Spinal cord (tissue), 10 donors: ENCODE data around the gene FSD1. TPM values are rescaled to one million over a fixed set of nuclear protein-coding genes. Genes with fewer than 3 reads are reported as not detected.

ENCODE experiments used
- DNase-seq, 6 donors: peaks; one replicate each; pipeline versions ENCODE4 v3.0.0 to v3.0.0-alpha.2; 2013 to 2015; ENCODE audit warnings: low spot score in 6 of 6, low read depth in 4 of 6
- H3K27ac ChIP-seq: one replicate; pipeline ENCODE4 v1.5.1; 2013; ENCODE audit warnings: low read depth, low read length, control low read depth
- H3K27me3 ChIP-seq: one replicate; pipeline ENCODE4 v1.6.1; 2013; ENCODE audit warnings: low read length; ENCODE audit not compliant: control insufficient read depth, insufficient read depth
- H3K36me3 ChIP-seq: one replicate; pipeline ENCODE4 v1.6.1; 2013; ENCODE audit warnings: low read length; ENCODE audit not compliant: control insufficient read depth, insufficient read depth
- H3K4me1 ChIP-seq: one replicate; pipeline ENCODE4 v1.6.1; 2013; ENCODE audit warnings: low read length; ENCODE audit not compliant: control insufficient read depth, insufficient read depth
- H3K4me3 ChIP-seq: one replicate; pipeline ENCODE4 v1.5.1; 2013; ENCODE audit warnings: low read depth, low read length, control low read depth
- H3K9me3 ChIP-seq: one replicate; pipeline ENCODE4 v1.6.1; 2013; ENCODE audit warnings: low read length; ENCODE audit not compliant: control insufficient read depth, insufficient read depth
- WGBS: methylation state at CpG from one replicate; pipeline ENCODE4 v1.1.5; 2013; ENCODE audit warnings: missing lambda C conversion rate; ENCODE audit not compliant: insufficient coverage; 5-methylcytosine and 5-hydroxymethylcytosine counted together
- polyA plus RNA-seq, 2 donors: library from polyadenylated mRNA; unstranded; fragments of 120-200 nt; gene quantifications; one replicate each; pipeline ENCODE4 v1.2.1, GENCODE V29; 2013; ENCODE audit not compliant: insufficient read length in 2 of 2
- total RNA-seq, 2 donors: library from RNA; depleted of rRNA in 1 of 2; stranded (reverse); fragments of 120-200 nt in 1 of 2; fragments of >200 nt in 1 of 2; gene quantifications; one replicate each; pipeline versions ENCODE4 v1.2.3 to v1.2.4, GENCODE V29; 2013 to 2014
- donor health status: healthy.

FSD1 gene
- total and polyA plus RNA-seq, 4 donors, result 15.9 to 118 (median 70.8) TPM

DNA sequence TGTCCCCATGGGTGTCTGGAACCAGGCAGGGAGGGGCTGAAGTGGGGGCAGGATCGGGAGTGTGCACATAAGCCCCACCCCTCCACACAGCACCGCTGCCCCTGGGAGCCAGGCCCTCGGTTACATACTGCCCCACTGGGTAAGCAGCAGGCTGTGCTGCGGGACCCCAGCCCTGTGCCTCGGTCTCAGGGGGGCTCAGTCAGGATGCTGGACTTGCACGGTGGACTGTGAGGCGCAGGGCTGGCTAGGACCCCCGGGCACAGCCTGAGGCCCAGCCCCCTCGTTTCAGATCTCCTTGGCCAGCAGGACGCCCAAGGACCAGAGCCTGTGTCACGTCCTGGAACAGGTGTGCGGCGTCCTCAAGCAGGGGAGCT, 55.2 kb downstream of the FSD1 start:
- no peaks in the 10 kb centered on the region for H3K9me3 ChIP-seq
- H3K27ac ChIP-seq, result no peak overlapping the region
- no peak for DNase-seq
- no peak overlapping the region for H3K4me3 ChIP-seq
- 82% methylated on average over 12 of the region's 13 CpGs for WGBS
- no peaks in the 10 kb centered on the region for H3K27me3 ChIP-seq
- peaks cover 96% of the 10 kb centered on the region for H3K36me3 ChIP-seq
- H3K4me1 ChIP-seq, result no peaks in the 10 kb centered on the region

DNA sequence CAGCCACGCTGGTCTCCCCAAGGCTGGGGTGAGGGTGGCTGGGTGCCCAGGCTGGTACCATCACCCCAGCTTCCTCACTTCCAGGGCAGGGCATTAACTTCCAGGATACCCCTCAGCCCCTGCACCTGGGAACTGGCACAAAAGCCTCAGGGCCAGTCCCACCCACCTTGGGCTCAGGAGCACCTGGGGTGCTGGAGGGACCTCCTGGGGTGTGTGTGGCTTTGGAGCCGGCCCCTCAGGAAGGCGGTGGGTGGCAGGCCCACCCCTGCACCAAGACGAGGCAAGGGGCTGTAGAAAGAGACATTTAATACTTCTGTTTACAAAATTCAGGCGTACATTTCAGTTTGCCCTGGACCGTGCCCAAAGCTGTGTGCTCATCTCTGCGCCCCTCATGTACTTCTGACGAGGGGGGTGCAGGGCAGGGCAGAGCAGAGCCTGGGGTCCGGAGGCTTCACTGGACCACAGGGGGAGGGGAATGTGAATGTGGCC, 55.7 kb downstream of the FSD1 start:
- Histone ChIP-seq H3K27me3 (no peaks in the 10 kb centered on the region), H3K27ac (no peak overlapping the region), H3K36me3 (peaks cover 96% of the 10 kb centered on the region), H3K4me1 (no peaks in the 10 kb centered on the region), H3K9me3 (no peaks in the 10 kb centered on the region), H3K4me3 (no peak overlapping the region)
- DNase-seq, result no peak
- WGBS, result 89% methylated on average over 8 of the region's 9 CpGs

DNA sequence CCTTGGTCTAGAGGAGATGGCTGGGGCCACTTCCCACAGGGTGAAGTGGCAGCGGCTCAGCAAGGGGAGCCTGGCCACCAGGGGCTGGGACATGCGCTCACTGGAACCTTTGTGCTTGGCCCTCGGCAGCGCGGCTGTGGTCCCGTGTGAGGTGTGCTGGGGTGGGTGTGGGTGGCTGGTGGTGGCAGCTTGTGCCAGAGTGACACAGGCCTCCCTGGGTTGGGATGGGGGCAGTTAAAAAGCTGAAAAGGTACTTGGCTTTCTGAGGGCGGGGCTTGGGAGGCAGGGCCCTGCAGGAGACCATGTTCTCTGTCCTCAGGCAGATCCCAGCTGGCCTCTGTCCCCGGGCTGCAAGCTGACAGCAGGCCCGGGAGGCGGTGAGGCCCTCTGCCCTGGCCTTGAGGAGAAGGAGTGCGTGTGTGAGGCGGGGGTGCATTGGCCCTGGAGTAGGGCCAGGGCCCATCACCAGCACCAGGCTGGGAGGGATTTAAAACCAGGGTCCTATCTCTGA, 56.3 kb downstream of the FSD1 start:
- DNase-seq, result no peak
- H3K27ac ChIP-seq, result no peak overlapping the region
- no peak overlapping the region for H3K4me3 ChIP-seq
- no peaks in the 10 kb centered on the region for H3K27me3 ChIP-seq
- no peaks in the 10 kb centered on the region for H3K9me3 ChIP-seq
- H3K4me1 ChIP-seq, result no peaks in the 10 kb centered on the region
- 61% methylated on average over 12 of the region's 12 CpGs for WGBS
- peaks cover 99% of the 10 kb centered on the region for H3K36me3 ChIP-seq

DNA sequence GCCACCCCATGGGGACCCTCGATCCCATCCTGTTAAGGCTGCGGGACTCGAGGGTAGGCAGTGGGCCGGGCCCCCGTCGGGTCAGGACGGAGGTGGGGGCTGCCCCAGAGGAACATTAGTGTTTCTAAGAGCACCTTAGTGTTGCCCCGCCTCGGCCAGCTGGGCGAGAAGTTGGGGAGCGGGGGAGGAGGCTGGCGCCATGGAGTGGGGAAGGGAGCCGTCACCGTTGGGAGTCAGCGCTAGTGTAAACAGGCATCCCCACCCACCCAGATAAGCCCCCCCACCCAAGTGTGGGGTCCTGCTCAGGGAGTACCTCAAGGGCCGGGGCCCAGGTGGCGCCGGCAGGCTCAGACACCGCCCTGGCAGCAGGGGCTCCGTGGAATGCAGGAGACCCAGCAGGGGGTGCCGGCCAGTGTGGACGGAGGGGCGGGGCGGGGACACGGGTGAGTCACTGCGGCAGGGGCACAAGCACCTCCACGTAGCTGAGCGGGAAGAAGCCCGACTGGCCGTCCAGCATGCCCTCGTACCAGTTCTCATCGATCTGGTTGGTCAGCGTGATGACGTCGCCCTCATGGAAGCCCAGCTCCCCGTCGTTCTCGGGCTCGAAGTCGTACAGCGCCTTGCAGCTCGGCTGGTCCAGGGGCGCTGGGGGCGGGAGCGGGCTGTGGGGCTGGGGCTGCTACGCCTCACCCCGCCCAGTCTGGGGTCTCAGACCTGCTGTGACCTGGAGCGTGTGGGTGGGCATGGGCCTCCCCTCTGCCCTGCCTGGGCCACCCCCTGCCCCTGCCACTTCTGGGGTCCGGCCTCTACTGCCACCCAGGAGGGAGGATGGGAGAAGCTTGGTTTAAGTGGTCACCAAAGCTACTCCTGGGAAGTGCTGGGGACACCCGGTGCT, 57.0 kb downstream of the FSD1 start:
- peak in 1 of 6 donors; percentile 2 for DNase-seq
- 85% methylated on average over 42 of the region's 50 CpGs for WGBS
- Histone ChIP-seq H3K9me3 (no peaks in the 10 kb centered on the region), H3K27ac (no peak overlapping the region), H3K4me1 (peaks cover 6% of the 10 kb centered on the region), H3K4me3 (no peak overlapping the region), H3K27me3 (no peaks in the 10 kb centered on the region), H3K36me3 (peaks cover 99% of the 10 kb centered on the region)

DNA sequence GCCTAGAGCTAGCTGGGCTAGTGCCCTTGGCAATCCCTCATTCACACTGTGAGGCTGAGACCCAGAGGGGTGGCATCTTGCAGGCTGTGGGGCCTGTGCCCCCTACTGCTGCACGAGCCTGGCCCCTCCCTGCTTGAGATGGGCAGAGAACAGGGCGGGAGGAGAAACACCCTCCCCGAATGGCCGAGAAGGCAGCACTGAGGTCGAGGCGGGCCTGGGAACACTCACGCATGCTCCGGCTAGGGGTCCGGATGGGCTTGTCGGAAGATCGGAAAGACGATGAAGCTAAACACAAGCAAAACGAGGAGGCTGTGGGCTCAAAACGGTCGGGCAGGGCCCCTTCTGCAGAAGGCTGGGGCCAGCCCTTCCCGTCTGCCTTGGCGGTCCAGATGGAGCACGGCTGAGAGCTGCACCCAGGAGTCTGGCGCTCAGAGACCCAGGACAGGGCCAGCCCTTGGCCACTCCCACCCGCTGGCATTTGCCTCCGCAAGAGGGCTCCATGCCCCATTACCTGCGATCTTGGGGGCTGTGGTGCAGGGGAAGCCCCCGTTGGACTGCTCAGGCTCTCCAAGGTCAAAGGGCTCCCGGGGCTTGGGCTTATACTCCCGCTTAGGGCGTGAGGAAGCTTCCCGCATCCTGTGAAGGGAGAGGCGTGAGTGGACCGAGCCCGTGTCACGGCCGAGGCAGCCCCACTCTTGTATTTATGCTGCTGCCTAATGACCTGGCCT, 57.9 kb downstream of the FSD1 start:
- no peaks in the 10 kb centered on the region for H3K9me3 ChIP-seq
- H3K4me1 ChIP-seq, result peaks cover 6% of the 10 kb centered on the region
- H3K27me3 ChIP-seq, result no peaks in the 10 kb centered on the region
- H3K27ac ChIP-seq, result no peak overlapping the region
- WGBS, result 71% methylated on average over 30 of the region's 32 CpGs
- peak in 1 of 6 donors; percentile 20 for DNase-seq
- H3K36me3 ChIP-seq, result peaks cover 98% of the 10 kb centered on the region
- H3K4me3 ChIP-seq, result no peak overlapping the region

DNA sequence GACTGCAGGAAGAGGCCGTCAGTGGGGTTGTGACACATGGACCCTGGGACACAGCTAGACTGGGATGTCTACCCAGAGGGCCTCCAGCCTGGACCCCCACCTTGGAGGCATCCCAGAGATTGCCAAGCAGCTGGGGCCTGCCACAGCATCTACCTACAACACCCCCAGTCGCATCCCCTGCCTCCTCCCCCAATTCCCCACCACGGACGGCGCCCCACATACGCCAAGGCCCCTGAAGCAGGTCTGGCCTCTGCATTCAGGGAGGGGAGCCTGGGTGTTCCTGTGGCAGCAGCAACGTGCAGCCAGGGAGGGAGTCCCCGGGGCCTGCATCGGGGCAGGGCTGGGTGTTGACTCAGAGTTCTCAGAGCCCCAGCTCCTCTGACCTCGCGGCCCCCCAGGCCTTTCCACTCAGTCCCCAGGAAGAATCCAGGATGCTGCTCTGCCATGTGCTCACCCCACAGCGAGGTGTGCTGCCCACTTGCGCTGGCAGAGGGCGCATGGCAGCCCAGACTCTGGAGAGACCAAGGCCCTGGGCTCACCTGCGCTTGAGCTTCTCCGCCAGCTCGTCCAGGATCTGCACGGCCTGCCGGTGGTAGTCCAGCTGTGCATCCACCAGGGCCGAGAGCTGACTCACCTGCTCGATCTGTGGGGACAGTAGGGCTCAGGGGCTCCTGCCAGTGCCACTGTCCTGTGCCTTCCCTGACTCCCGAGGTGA, 58.6 kb downstream of the FSD1 start:
- H3K27ac ChIP-seq, result no peak overlapping the region
- peaks cover 98% of the 10 kb centered on the region for H3K36me3 ChIP-seq
- peaks cover 13% of the 10 kb centered on the region for H3K4me1 ChIP-seq
- no peaks in the 10 kb centered on the region for H3K27me3 ChIP-seq
- 79% methylated on average over 22 of the region's 22 CpGs for WGBS
- H3K9me3 ChIP-seq, result no peaks in the 10 kb centered on the region
- no peak for DNase-seq
- no peak overlapping the region for H3K4me3 ChIP-seq

DNA sequence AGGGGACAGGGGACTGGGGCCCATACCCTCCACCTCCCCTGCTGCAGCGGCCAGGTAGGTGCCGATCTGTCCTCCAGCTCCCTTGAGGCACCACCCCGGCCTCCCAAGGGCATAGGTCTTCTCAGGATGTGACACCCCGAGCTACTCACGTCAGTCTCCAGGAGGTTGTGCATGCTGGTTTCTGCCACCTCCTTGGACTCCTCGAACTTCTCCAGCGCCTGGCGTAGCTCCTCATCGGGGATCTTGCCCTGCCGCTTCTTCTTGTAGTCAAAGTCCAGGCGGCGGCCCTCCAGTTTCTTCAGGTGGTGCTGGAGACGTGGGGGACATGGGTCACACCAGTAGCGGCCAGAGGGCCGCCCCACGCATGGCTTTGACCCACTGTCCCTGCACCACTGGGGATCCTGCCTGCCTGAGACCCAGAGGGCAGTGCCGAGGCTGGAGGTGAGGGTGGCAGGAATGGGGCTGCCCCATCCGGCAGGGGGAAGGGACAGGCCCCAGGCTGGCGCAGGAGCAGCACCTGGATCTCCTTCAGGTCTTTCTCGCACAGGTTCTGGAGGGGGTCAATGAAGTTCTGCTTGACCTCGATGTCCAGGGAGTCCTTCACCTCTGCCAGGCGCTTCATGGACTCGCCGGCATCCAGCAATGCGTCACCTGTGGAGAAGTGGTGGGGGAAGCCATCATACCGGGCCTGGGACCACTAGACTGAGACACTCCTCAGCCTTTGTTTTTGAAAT, 59.3 kb downstream of the FSD1 start:
- peaks cover 97% of the 10 kb centered on the region for H3K36me3 ChIP-seq
- H3K27ac ChIP-seq, result no peak overlapping the region

DNA sequence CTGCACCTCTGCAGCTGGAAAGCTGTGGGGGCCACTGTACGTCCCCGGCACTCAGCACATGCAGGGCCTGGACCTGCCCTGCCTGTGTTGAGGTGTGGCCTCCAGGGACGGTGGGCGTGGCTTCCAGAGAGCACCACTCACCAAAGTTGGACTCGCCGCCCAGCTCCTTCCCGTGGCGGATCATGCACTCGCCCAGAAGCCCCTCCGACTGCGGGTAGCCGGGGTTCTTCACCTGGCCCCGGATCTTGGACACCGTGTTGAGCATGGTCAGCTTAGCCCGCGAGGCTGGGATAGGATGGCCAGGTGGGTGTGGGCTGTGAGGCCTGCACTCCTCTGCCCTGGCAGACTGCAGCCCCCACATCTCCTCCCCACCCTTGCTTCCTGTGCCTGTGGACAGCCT, 60.9 kb downstream of the FSD1 start:
- H3K27ac ChIP-seq, result no peak overlapping the region
- 96% methylated on average over 11 of the region's 16 CpGs for WGBS
- no peaks in the 10 kb centered on the region for H3K9me3 ChIP-seq
- no peak overlapping the region for H3K4me3 ChIP-seq
- DNase-seq, result no peak
- peaks cover 37% of the 10 kb centered on the region for H3K4me1 ChIP-seq
- peaks cover 94% of the 10 kb centered on the region for H3K36me3 ChIP-seq
- H3K27me3 ChIP-seq, result no peaks in the 10 kb centered on the region

More for the DNA sequence above, 59.3 kb downstream of the FSD1 start:
- Histone ChIP-seq H3K4me3 (no peak overlapping the region), H3K27me3 (no peaks in the 10 kb centered on the region), H3K9me3 (no peaks in the 10 kb centered on the region), H3K4me1 (peaks cover 21% of the 10 kb centered on the region)
- DNase-seq, result no peak
- WGBS, result 91% methylated on average over 26 of the region's 26 CpGs
